ENCODE measurements around the gene RTL10. TPM values are rescaled to one million over a fixed set of nuclear protein-coding genes. Genes with fewer than 3 reads are reported as not detected.

Gene RTL10
- polyA plus RNA-seq, 1 of the 3 experiments (the other 2 are of a cell fraction) = 7.8 TPM

GRCh38 chr22:19893363-19893762 lies 38.7 kb upstream of the RTL10 start:
- no peak for TF ChIP-seq TEAD4 (IDR thresholded peaks at IDR 0.05; ENCODE audit: borderline replicate concordance, insufficient read depth)
- no peak for TF ChIP-seq FOXJ3 (CRISPR knock-in tag; IDR thresholded peaks at IDR 0.05)
- no peak for TF ChIP-seq PBX3 (IDR thresholded peaks at IDR 0.05)
- TF ChIP-seq TCF12 (IDR thresholded peaks at IDR 0.05) = no peak
- no peak for TF ChIP-seq CTCF (IDR thresholded peaks at IDR 0.05)
- TF ChIP-seq USF2 (IDR thresholded peaks at IDR 0.05; ENCODE audit: borderline replicate concordance, low read depth, low read length) = no peak
- no peak for TF ChIP-seq NFIC (IDR thresholded peaks at IDR 0.05; ENCODE audit: borderline replicate concordance)
- TF ChIP-seq REST (IDR thresholded peaks at IDR 0.05; ENCODE audit: low read depth, low read length) = no peak
- TF ChIP-seq RAD21 (IDR thresholded peaks at IDR 0.05; ENCODE audit: low read length) = no peak
- TF ChIP-seq GATA2 (CRISPR knock-in tag; IDR thresholded peaks at IDR 0.05) = no peak
- no peak for TF ChIP-seq IRF3 (IDR thresholded peaks at IDR 0.05; ENCODE audit: low read depth, low read length)
- no peak for TF ChIP-seq ELF1 (IDR thresholded peaks at IDR 0.05)
- TF ChIP-seq CHD2 (IDR thresholded peaks at IDR 0.05; ENCODE audit: low read length, partially characterized antibody) = no peak
- TF ChIP-seq EZH2phosphoT487 (IDR thresholded peaks at IDR 0.05; ENCODE audit: borderline replicate concordance, low read depth) = no peak
- TF ChIP-seq MAX (IDR thresholded peaks at IDR 0.05; ENCODE audit: low read depth) = no peak
- TF ChIP-seq YY1 (IDR thresholded peaks at IDR 0.05; ENCODE audit: low read depth) = no peak
- no peak for TF ChIP-seq ZBTB33 (IDR thresholded peaks at IDR 0.05; ENCODE audit: borderline replicate concordance, low read depth)
- no peak for TF ChIP-seq POLR2AphosphoS5 (IDR thresholded peaks at IDR 0.05; ENCODE audit: low read depth, low read length)
- no peak for TF ChIP-seq NRF1 (IDR thresholded peaks at IDR 0.05; ENCODE audit: low read depth, low read length)
- no peak for TF ChIP-seq MXI1 (IDR thresholded peaks at IDR 0.05; ENCODE audit: low read depth, low read length)
- Histone ChIP-seq H3K9ac (no peak overlapping the region), H3K4me2 (no peak overlapping the region), H3K9me3 (no peaks in the 10 kb centered on the region), H3K79me2 (ENCODE audit: insufficient read depth) (no peaks in the 10 kb centered on the region), H3K36me3 (replicated peaks in 1 of 2; ENCODE audit: control insufficient read depth in 1 of 2, insufficient read depth in 2 of 2, low read length in 1 of 2) (peaks cover 0 to 2% of the 10 kb centered on the region in 2 experiments), H3F3A (replicated peaks; ENCODE audit: insufficient read depth) (peaks cover 8% of the 10 kb centered on the region), H3K4me1 (ENCODE audit: control insufficient read depth in 1 of 2, insufficient read depth in 2 of 2, low read depth in 1 of 2, low read length in 1 of 2) (peaks cover 31 to 55% of the 10 kb centered on the region in 2 experiments), H3K9me2 (no peaks in the 10 kb centered on the region), H2AFZ (ENCODE audit: low read depth) (no peak overlapping the region), H3K27me3 (ENCODE audit: insufficient read depth) (no peaks in the 10 kb centered on the region), H3K4me3 (ENCODE audit: low read depth in 2 of 2, low read length in 1 of 2) (no peak overlapping the region), H4K20me1 (ENCODE audit: insufficient read depth) (no peaks in the 10 kb centered on the region), H3K27ac (ENCODE audit: low read depth in 2 of 2, low read length in 1 of 2) (peak overlapping the region in 1 of 2 experiments; percentile 98; a peak in 2 of 4 replicates)
- POLR2A ChIA-PET = no interaction called here
- 90% methylated on average over 10 of the region's 15 CpGs for WGBS (ENCODE audit: low lambda C conversion rate)
- DNase-seq = no peak
- CTCF ChIA-PET = interaction anchor here (0.7 to 1.9 kb wide), 5 partner anchors 9 to 137 kb away, joined by 3 to 7 read pairs (median 4); no protein-coding TSS in a partner anchor
